ENCODE data around the gene ZIC1.

The ZIC1 gene

GRCh38 chr3:147393261-147393942, 15.8 kb upstream of the ZIC1 start:
- H3K27ac ChIP-seq (ENCODE audit: low read depth, low read length) = no peak overlapping the region
- no peak overlapping the region for H2AK5ac ChIP-seq (ENCODE audit: low read length)
- peak overlapping the region; percentile 23 for H3K4me3 ChIP-seq (ENCODE audit: low read length)
- H2BK5ac ChIP-seq (ENCODE audit: low read length) = no peak overlapping the region
- H3K27me3 ChIP-seq (ENCODE audit: insufficient read depth, low read length, poor library complexity) = peaks cover 71% of the 10 kb centered on the region
- H3K4me2 ChIP-seq (ENCODE audit: low read length) = peak overlapping the region; percentile 63
- H3K56ac ChIP-seq (ENCODE audit: low read length) = peak overlapping the region; percentile 80
- no peaks in the 10 kb centered on the region for H3K79me1 ChIP-seq (ENCODE audit: low read length)
- WGBS (ENCODE audit: extremely low coverage, insufficient coverage, low lambda C conversion rate) = no CpG with 5 or more reads among the region's 54 CpGs
- no peaks in the 10 kb centered on the region for H3K36me3 ChIP-seq (ENCODE audit: control insufficient read depth, insufficient read depth, low read length)
- H3K23ac ChIP-seq (ENCODE audit: low read length) = peak overlapping the region; percentile 24
- H2BK15ac ChIP-seq (replicated peaks; ENCODE audit: low read depth) = no peak overlapping the region
- no peak overlapping the region for H3K4ac ChIP-seq (ENCODE audit: low read depth, low read length)
- H4K8ac ChIP-seq (ENCODE audit: low read depth, low read length) = no peak overlapping the region
- peak; percentile 88 for DNase-seq
- no peak overlapping the region for H2BK120ac ChIP-seq (ENCODE audit: low read depth, low read length)
- H3K18ac ChIP-seq (ENCODE audit: low read length) = peak overlapping the region; percentile 24
- H3K4me1 ChIP-seq (ENCODE audit: control insufficient read depth, low read depth, low read length) = peaks cover 8% of the 10 kb centered on the region
- no peaks in the 10 kb centered on the region for H3K79me2 ChIP-seq (ENCODE audit: control insufficient read depth, insufficient read depth, low read length)
- H4K5ac ChIP-seq (ENCODE audit: low read length) = no peak overlapping the region
- peak overlapping the region; percentile 60 for H3K9ac ChIP-seq (ENCODE audit: low read length)

GRCh38 chr3:147393943-147394883, 15.0 kb upstream of the ZIC1 start:
- no peaks in the 10 kb centered on the region for H3K79me1 ChIP-seq (ENCODE audit: low read length)
- H4K8ac ChIP-seq (ENCODE audit: low read depth, low read length) = no peak overlapping the region
- peak overlapping the region; percentile 24 for H3K18ac ChIP-seq (ENCODE audit: low read length)
- no peaks in the 10 kb centered on the region for H3K79me2 ChIP-seq (ENCODE audit: control insufficient read depth, insufficient read depth, low read length)
- H2AK5ac ChIP-seq (ENCODE audit: low read length) = no peak overlapping the region
- H2BK15ac ChIP-seq (replicated peaks; ENCODE audit: low read depth) = no peak overlapping the region
- H4K5ac ChIP-seq (ENCODE audit: low read length) = no peak overlapping the region
- no CpG with 5 or more reads among the region's 31 CpGs for WGBS (ENCODE audit: extremely low coverage, insufficient coverage, low lambda C conversion rate)
- H3K9ac ChIP-seq (ENCODE audit: low read length) = peak overlapping the region; percentile 60
- DNase-seq = peak; percentile 61
- H3K27me3 ChIP-seq (ENCODE audit: insufficient read depth, low read length, poor library complexity) = peaks cover 70% of the 10 kb centered on the region
- no peak overlapping the region for H3K27ac ChIP-seq (ENCODE audit: low read depth, low read length)
- peak overlapping the region; percentile 80 for H3K56ac ChIP-seq (ENCODE audit: low read length)
- no peak overlapping the region for H3K23ac ChIP-seq (ENCODE audit: low read length)
- no peak overlapping the region for H2BK5ac ChIP-seq (ENCODE audit: low read length)
- peak overlapping the region; percentile 63 for H3K4me2 ChIP-seq (ENCODE audit: low read length)
- H2BK120ac ChIP-seq (ENCODE audit: low read depth, low read length) = no peak overlapping the region
- H3K4me3 ChIP-seq (ENCODE audit: low read length) = no peak overlapping the region
- peaks cover 8% of the 10 kb centered on the region for H3K4me1 ChIP-seq (ENCODE audit: control insufficient read depth, low read depth, low read length)
- peak overlapping the region; percentile 10 for H3K4ac ChIP-seq (ENCODE audit: low read depth, low read length)
- H3K36me3 ChIP-seq (ENCODE audit: control insufficient read depth, insufficient read depth, low read length) = no peaks in the 10 kb centered on the region

DNA sequence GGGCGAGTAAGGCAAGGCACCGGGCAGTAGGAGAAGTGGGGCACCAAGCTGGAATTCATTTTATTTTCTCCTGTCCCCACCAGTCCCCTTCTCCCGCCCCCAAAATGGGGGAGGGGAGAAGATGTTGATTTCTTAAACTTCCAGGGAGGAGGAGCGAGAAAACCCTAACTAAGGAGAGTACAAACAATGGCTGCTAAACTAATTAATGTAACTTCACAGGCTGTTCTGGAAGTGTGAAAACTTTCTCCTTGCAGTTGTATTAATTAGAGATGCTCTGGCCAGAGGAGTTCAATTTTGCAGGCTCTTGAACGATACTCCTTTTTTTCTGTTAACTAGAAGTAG, 14.3 kb upstream of the ZIC1 start:
- Histone ChIP-seq H3K27me3 (ENCODE audit: insufficient read depth, low read length, poor library complexity) (peaks cover 65% of the 10 kb centered on the region), H3K4me2 (ENCODE audit: low read length) (no peak overlapping the region), H3K23ac (ENCODE audit: low read length) (no peak overlapping the region), H3K36me3 (ENCODE audit: control insufficient read depth, insufficient read depth, low read length) (no peaks in the 10 kb centered on the region), H3K4me3 (ENCODE audit: low read length) (no peak overlapping the region), H2BK120ac (ENCODE audit: low read depth, low read length) (no peak overlapping the region), H3K4me1 (ENCODE audit: control insufficient read depth, low read depth, low read length) (peaks cover 8% of the 10 kb centered on the region), H4K8ac (ENCODE audit: low read depth, low read length) (no peak overlapping the region), H3K27ac (ENCODE audit: low read depth, low read length) (no peak overlapping the region), H3K9ac (ENCODE audit: low read length) (no peak overlapping the region), H3K79me1 (ENCODE audit: low read length) (no peaks in the 10 kb centered on the region), H3K18ac (ENCODE audit: low read length) (no peak overlapping the region), H3K79me2 (ENCODE audit: control insufficient read depth, insufficient read depth, low read length) (no peaks in the 10 kb centered on the region), H2BK15ac (replicated peaks; ENCODE audit: low read depth) (no peak overlapping the region), H4K5ac (ENCODE audit: low read length) (no peak overlapping the region), H3K56ac (ENCODE audit: low read length) (no peak overlapping the region), H2BK5ac (ENCODE audit: low read length) (no peak overlapping the region), H3K4ac (ENCODE audit: low read depth, low read length) (no peak overlapping the region), H2AK5ac (ENCODE audit: low read length) (no peak overlapping the region)
- no CpG with 5 or more reads among the region's 5 CpGs for WGBS (ENCODE audit: extremely low coverage, insufficient coverage, low lambda C conversion rate)
- no peak for DNase-seq

DNA sequence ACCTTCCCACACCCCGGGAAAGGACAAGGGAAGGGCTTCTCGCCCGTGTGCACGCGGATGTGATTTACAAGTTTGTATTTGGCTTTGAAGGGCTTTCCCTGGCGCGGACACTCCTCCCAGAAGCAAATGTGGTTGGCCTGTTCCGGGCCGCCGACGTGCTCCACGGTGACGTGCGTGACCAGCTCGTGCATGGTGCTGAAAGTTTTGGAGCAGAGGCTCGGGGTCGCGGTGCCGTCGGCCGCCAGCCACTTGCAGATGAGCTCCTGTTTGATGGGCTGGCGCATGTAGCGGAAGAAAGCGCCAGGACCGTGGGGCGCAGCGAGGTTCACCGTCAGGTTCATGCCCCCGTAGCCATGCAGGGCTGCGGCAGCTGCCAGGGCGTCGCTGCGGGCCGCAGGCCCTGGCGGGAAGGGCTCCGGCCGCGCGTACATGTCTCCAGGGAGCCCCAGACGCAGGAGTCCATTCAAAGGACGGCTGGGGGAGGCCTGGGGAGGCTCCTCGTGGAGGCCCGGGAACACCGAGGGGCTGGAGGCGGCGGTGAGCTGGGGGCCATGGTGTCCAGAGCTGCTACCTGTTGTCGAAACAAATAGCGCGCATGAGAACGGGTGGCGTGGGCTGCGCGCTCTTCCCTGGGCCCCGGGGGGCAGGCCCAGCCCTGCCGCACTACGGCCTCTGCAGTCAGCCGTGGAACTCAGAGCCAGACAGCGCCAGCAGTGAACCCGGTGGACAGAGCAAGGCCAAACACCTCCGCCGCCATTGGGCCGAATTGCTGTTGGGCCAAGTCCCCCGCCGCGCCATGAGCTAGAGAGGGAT, 13.1 kb upstream of the ZIC1 start:
- Histone ChIP-seq H3K4ac (ENCODE audit: low read depth, low read length) (no peak overlapping the region), H3K4me2 (ENCODE audit: low read length) (no peak overlapping the region), H3K79me1 (ENCODE audit: low read length) (no peaks in the 10 kb centered on the region), H3K27ac (ENCODE audit: low read depth, low read length) (no peak overlapping the region), H3K36me3 (ENCODE audit: control insufficient read depth, insufficient read depth, low read length) (no peaks in the 10 kb centered on the region), H4K5ac (ENCODE audit: low read length) (no peak overlapping the region), H3K4me1 (ENCODE audit: control insufficient read depth, low read depth, low read length) (peaks cover 6% of the 10 kb centered on the region), H2BK120ac (ENCODE audit: low read depth, low read length) (no peak overlapping the region), H3K23ac (ENCODE audit: low read length) (no peak overlapping the region), H3K56ac (ENCODE audit: low read length) (no peak overlapping the region), H3K18ac (ENCODE audit: low read length) (no peak overlapping the region), H2AK5ac (ENCODE audit: low read length) (no peak overlapping the region), H2BK5ac (ENCODE audit: low read length) (no peak overlapping the region), H2BK15ac (replicated peaks; ENCODE audit: low read depth) (no peak overlapping the region), H3K9ac (ENCODE audit: low read length) (no peak overlapping the region), H4K8ac (ENCODE audit: low read depth, low read length) (no peak overlapping the region), H3K27me3 (ENCODE audit: insufficient read depth, low read length, poor library complexity) (peaks cover 58% of the 10 kb centered on the region), H3K4me3 (ENCODE audit: low read length) (no peak overlapping the region), H3K79me2 (ENCODE audit: control insufficient read depth, insufficient read depth, low read length) (no peaks in the 10 kb centered on the region)
- no CpG with 5 or more reads among the region's 65 CpGs for WGBS (ENCODE audit: extremely low coverage, insufficient coverage, low lambda C conversion rate)
- DNase-seq = peak; percentile 37

GRCh38 chr3:147396712-147397046, 12.5 kb upstream of the ZIC1 start:
- Histone ChIP-seq H3K79me1 (ENCODE audit: low read length) (no peaks in the 10 kb centered on the region), H3K27me3 (ENCODE audit: insufficient read depth, low read length, poor library complexity) (peaks cover 58% of the 10 kb centered on the region), H3K18ac (ENCODE audit: low read length) (no peak overlapping the region), H3K4me1 (ENCODE audit: control insufficient read depth, low read depth, low read length) (peaks cover 6% of the 10 kb centered on the region), H3K23ac (ENCODE audit: low read length) (no peak overlapping the region), H3K4me2 (ENCODE audit: low read length) (no peak overlapping the region), H3K56ac (ENCODE audit: low read length) (no peak overlapping the region), H2BK15ac (replicated peaks; ENCODE audit: low read depth) (no peak overlapping the region), H2BK5ac (ENCODE audit: low read length) (no peak overlapping the region), H4K8ac (ENCODE audit: low read depth, low read length) (no peak overlapping the region), H2BK120ac (ENCODE audit: low read depth, low read length) (no peak overlapping the region), H3K79me2 (ENCODE audit: control insufficient read depth, insufficient read depth, low read length) (no peaks in the 10 kb centered on the region), H3K36me3 (ENCODE audit: control insufficient read depth, insufficient read depth, low read length) (no peaks in the 10 kb centered on the region), H4K5ac (ENCODE audit: low read length) (no peak overlapping the region), H2AK5ac (ENCODE audit: low read length) (no peak overlapping the region), H3K4me3 (ENCODE audit: low read length) (no peak overlapping the region), H3K4ac (ENCODE audit: low read depth, low read length) (no peak overlapping the region), H3K9ac (ENCODE audit: low read length) (no peak overlapping the region), H3K27ac (ENCODE audit: low read depth, low read length) (no peak overlapping the region)
- no peak for DNase-seq
- no CpG with 5 or more reads among the region's 17 CpGs for WGBS (ENCODE audit: extremely low coverage, insufficient coverage, low lambda C conversion rate)

Data from mesendoderm (in vitro differentiated cells).